Measurements from ENCODE around the gene PPY. TPM values are rescaled to one million over a fixed set of nuclear protein-coding genes. Genes with fewer than 3 reads are reported as not detected.

Gene PPY
- total and polyA plus RNA-seq, 7 donors = not detected

- no peak for TF ChIP-seq EP300 (IDR thresholded peaks at IDR 0.05)
- no peak for DNase-seq
- no peaks in the 10 kb centered on the region for H3K9me3 ChIP-seq
- H3K27me3 ChIP-seq = peaks cover 4 to 21% (median 13%) of the 10 kb centered on the region in 3 donors
- intact Hi-C loops (cut with DNase I) = no loop called here
- no peaks in the 10 kb centered on the region for H3K4me1 ChIP-seq
- WGBS, 2 donors = 53 to 62% methylated on average over 2 of the region's 2 CpGs
- no peaks in the 10 kb centered on the region for H3K36me3 ChIP-seq
- no peak overlapping the region for H3K4me3 ChIP-seq
- no peak overlapping the region for H3K27ac ChIP-seq
Observed at GRCh38 chr17:43958748-43959352, 16.6 kb upstream of the PPY start.

- H3K27me3 ChIP-seq = peaks cover 18 to 41% (median 39%) of the 10 kb centered on the region in 3 donors
- intact Hi-C loops (cut with DNase I) = no loop called here
Observed at GRCh38 chr17:43956222-43956621, 13.9 kb upstream of the PPY start.

GRCh38 chr17:43953746-43954145 is 11.5 kb upstream of the PPY start, which contains the start of gene PYY:
Gene PYY, minus strand, starts transcription at chr17:43953940. Its CDS starts 457 bp downstream, at chr17:43953483.
- Histone ChIP-seq H3K36me3 (no peaks in the 10 kb centered on the region), H3K27ac (no peak within 1 kb of the TSS), H3K4me3 (no peak within 1 kb of the TSS), H3K4me1 (peaks cover 0 to 13% (median 10%) of the 10 kb centered on the region in 4 donors), H3K9me3 (no peaks in the 10 kb centered on the region), H3K27me3 (peaks cover 25 to 63% (median 55%) of the 10 kb centered on the region in 3 donors)
- WGBS, 2 donors = 47 to 55% methylated on average over 11 of the region's 11 CpGs
- intact Hi-C loops (cut with DNase I) = no loop called here
- TF ChIP-seq EP300 (IDR thresholded peaks at IDR 0.05) (no peak), POLR2AphosphoS5 (IDR thresholded peaks at IDR 0.05) (no peak), CTCF (IDR thresholded peaks at IDR 0.05) (no peak), POLR2A (IDR thresholded peaks at IDR 0.05) (no peak)
- no peak for DNase-seq

More at GRCh38 chr17:43956222-43956621, 13.9 kb upstream of the PPY start:
- no peak overlapping the region for H3K4me3 ChIP-seq
- H3K27ac ChIP-seq = no peak overlapping the region
- H3K4me1 ChIP-seq = peaks cover 0 to 13% (median 10%) of the 10 kb centered on the region in 4 donors
- no peaks in the 10 kb centered on the region for H3K36me3 ChIP-seq
- WGBS, 2 donors = 79 to 87% methylated on average over 8 of the region's 8 CpGs
- no peaks in the 10 kb centered on the region for H3K9me3 ChIP-seq
- DNase-seq = no peak
- TF ChIP-seq POLR2A (IDR thresholded peaks at IDR 0.05) = no peak

GRCh38 chr17:43952724-43953666 is 10.7 kb upstream of the PPY start:
- H3K4me1 ChIP-seq = peaks cover 0 to 13% (median 10%) of the 10 kb centered on the region in 4 donors
- TF ChIP-seq CTCF (IDR thresholded peaks at IDR 0.05) = no peak
- TF ChIP-seq EP300 (IDR thresholded peaks at IDR 0.05) = no peak
- TF ChIP-seq POLR2A (IDR thresholded peaks at IDR 0.05) = no peak
- no peak for TF ChIP-seq POLR2AphosphoS5 (IDR thresholded peaks at IDR 0.05)
- no peak overlapping the region for H3K4me3 ChIP-seq
- H3K27me3 ChIP-seq = peaks cover 25 to 68% (median 55%) of the 10 kb centered on the region in 3 donors
- no peaks in the 10 kb centered on the region for H3K36me3 ChIP-seq
- no peak for DNase-seq
- no peak overlapping the region for H3K27ac ChIP-seq
- H3K9me3 ChIP-seq = no peaks in the 10 kb centered on the region
- intact Hi-C loops (cut with DNase I) = no loop called here
- 9 to 17% methylated on average over 82 of the region's 82 CpGs for WGBS, 2 donors

GRCh38 chr17:43952351-43952723 is 10.1 kb upstream of the PPY start:
- Histone ChIP-seq H3K36me3 (no peaks in the 10 kb centered on the region), H3K9me3 (no peaks in the 10 kb centered on the region), H3K27me3 (peaks cover 25 to 74% (median 55%) of the 10 kb centered on the region in 3 donors), H3K4me3 (no peak overlapping the region), H3K4me1 (peaks cover 0 to 13% (median 10%) of the 10 kb centered on the region in 4 donors), H3K27ac (no peak overlapping the region)
- intact Hi-C loops (cut with DNase I) = no loop called here
- TF ChIP-seq EP300 (IDR thresholded peaks at IDR 0.05) (no peak), POLR2AphosphoS5 (IDR thresholded peaks at IDR 0.05) (no peak), POLR2A (IDR thresholded peaks at IDR 0.05) (no peak), CTCF (IDR thresholded peaks at IDR 0.05) (no peak)
- no peak for DNase-seq
- 10 to 41% methylated on average over 19 of the region's 19 CpGs for WGBS, 2 donors
